Measurements from ENCODE around the gene NR1H4.
"Not testable (repeated sequence)": the region's sequence is repeated elsewhere in the genome, so short reads cannot be mapped to it uniquely, and the experiment has no call there.

Gene NR1H4

GRCh38 chr12:100518376-100518775 lies 44.7 kb downstream of the NR1H4 start:
- DNase-seq, result no peak

DNA sequence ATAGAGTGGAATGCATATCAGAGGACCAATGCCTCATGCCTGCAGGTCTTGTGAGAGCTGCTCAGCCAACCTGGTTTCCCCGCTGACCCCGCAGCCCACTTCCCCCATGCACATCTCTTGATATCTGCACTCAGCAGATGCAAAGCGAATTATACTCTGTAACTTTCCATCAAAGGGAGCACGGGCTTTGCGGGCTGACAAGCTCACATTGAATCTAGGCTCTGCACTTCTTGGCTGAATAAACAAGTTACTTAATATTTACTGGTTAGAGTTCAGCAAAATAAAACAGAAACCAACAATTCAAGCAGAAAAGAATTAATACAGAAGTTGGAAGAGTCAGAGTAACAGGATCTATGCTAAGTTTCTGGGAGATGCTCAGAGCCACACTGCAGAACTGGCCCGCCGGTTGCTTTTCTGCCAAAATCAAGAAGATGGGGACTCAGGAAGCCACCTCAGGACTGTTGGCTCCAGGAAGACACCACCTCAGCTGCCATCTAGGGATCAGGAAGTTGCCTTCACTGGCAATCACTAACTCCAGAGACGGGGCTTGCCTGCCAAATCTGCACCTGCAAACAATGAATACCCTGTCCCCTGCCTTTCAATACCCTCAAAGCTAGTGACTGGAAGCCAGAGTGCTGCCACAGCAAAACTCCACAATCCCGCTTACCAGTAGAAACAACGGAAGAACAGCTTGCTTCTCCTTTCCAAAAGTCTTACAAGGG lies 46.5 kb downstream of the NR1H4 start:
- DNase-seq, result no peak

- no peak for DNase-seq
These were observed 48.3 kb downstream of the NR1H4 start for GRCh38 chr12:100521958-100522357.

- no peak for DNase-seq
These were observed 54.4 kb downstream of the NR1H4 start for GRCh38 chr12:100528034-100528433.

DNA sequence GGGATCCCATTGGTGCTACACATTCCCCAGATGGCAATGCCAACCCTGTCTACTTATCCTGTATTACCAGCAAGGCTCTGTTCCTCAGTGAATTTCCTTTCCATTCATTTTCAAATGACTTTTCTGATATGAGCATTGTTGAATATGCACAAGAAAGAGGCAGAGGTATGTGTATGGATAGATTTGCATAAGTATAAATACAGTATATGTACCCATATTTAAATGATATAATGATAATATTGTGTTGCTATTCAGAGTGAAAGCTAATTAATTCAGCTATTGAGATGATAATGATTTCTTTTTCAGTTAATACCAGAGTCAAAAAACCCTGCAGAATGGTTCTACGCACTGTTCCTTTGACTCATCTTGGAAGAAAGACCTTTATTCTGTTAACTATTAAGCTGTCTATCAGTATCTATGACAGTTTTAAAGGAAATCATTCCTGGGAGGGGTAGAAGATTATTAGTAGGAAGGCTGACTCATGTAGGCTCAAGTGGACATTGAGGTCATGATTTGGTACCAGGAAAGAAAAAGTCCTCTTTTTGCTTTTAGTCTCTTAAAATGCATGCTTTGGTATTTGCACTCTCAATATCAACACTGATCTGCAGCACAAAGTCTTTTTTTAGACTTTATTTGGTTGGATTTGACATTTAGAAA lies 54.9 kb downstream of the NR1H4 start:
- no peak for DNase-seq

DNA sequence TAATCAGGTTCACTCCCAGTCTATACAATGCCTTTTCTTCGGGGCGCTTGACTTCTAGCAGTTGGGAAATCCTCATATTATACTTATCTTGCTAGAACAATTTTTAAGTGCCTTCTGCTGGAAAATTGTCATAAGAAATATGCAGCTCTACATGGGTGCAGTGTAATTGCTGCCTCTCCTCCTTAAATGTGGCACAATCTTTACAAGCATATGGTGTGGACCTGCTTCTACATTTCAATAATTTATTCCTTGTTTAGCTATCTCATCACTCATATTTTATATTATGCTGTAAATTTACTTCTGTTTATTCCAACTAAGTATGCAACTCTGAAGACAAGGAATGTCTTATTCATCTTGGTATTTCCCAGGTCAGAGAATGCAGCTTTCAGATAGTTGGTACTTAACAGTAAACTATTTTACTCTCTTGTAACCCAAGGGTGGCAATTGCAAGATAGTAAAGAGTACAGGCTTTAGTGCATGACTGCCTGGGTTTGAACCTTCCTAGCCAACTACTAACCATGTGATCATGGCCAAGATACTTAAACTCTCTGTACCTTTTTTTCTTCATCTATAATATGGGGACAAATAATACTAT lies 56.2 kb downstream of the NR1H4 start:
- no peak for DNase-seq

DNA sequence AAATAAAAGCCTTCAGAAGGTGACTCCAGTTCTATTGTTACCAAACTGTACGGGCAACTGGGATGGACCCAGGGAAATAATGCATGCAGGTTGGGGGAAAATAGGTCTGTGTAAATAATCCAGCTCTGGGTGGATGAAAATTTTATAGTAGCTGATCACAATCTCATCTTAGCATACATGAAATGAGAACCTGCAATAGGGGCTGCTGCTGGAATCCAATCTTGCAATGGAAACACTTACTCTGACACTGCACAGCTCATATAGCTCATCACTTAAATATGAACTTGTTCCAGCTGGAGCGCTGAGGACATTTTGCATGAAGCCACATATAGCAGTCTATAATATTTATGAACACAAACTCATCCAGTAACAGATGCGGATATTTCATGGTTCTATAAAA lies 59.7 kb downstream of the NR1H4 start:
- no peak for DNase-seq

GRCh38 chr12:100534625-100535227 lies 61.1 kb downstream of the NR1H4 start:
- no peak for DNase-seq

DNA sequence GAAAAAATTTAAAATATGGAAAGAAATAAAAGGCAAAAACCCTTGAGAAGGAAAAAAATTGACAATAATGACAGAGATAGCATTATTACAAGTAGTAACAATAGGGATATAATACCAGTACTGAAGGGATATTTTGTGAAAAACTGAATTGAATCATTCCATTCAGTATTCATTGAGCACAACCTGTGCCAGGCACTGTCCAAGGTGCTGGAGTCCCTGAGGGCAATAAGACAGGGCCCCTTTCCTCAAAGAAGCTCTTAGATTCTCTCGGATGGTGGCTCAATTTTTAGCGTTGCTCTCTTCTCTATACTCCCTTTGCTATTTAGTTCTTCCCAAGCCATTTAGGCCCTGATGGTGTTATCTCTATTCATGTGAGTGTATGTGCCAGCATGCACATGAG lies 65.5 kb downstream of the NR1H4 start:
- DNase-seq, result peak; percentile 76

- DNase-seq, result no peak
These were observed 70.5 kb downstream of the NR1H4 start for GRCh38 chr12:100544165-100544564.

DNA sequence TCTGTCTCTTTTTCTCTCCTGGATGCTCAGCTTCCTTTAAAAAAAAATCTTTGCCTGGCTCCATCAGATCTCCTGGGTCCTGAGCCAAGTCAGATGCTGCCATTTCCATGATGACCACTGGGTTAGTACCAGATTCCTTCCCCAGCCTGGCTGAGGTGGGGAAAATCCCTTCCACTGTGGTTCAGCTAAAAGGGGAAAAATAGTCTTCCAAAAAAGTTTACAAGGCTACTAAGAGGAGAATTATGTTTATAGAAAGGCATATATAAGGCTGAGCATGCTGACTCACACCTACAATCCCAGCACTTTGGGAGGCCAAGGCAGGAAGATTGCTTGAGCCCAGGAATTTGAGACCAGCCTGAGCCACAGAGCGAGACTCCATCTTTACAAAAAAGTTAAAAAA lies 71.4 kb downstream of the NR1H4 start:
- DNase-seq, result no peak

GRCh38 chr12:100553936-100554335 lies 80.3 kb downstream of the NR1H4 start:
- DNase-seq, result peak; percentile 10

- peak; percentile 95 for DNase-seq
These were observed 81.0 kb downstream of the NR1H4 start for GRCh38 chr12:100554608-100555077.

- DNase-seq, result peak; percentile 55
These were observed 82.1 kb downstream of the NR1H4 start for GRCh38 chr12:100555722-100556121.

DNA sequence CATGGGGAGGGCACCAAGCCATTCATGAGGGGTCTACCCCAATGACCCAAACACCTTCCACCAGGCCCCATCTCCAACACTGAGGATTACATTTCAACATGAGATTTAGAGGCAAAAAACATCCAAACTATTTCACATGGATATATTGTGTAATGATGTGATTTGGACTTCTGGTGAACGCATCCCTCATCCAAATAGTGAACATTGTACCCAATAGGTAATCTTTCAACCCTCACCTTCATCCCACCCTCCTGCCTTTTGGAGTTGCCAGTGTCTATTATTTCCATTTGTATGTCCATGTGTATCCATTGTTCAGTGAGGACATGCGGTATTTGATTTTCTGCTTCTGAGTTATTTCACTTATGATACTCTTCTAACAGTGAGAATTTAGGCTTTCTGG lies 83.7 kb downstream of the NR1H4 start:
- no peak for DNase-seq

- not testable (repeated sequence) for DNase-seq
These were observed 85.6 kb downstream of the NR1H4 start for GRCh38 chr12:100559261-100559660.

GRCh38 chr12:100564090-100564489 lies 90.4 kb downstream of the NR1H4 start:
- peak; percentile 13 for DNase-seq

GRCh38 chr12:100564905-100565467 lies 91.3 kb downstream of the NR1H4 start:
- no peak for DNase-seq

- DNase-seq, result no peak
These were observed 92.4 kb downstream of the NR1H4 start for GRCh38 chr12:100565987-100566545.

DNA sequence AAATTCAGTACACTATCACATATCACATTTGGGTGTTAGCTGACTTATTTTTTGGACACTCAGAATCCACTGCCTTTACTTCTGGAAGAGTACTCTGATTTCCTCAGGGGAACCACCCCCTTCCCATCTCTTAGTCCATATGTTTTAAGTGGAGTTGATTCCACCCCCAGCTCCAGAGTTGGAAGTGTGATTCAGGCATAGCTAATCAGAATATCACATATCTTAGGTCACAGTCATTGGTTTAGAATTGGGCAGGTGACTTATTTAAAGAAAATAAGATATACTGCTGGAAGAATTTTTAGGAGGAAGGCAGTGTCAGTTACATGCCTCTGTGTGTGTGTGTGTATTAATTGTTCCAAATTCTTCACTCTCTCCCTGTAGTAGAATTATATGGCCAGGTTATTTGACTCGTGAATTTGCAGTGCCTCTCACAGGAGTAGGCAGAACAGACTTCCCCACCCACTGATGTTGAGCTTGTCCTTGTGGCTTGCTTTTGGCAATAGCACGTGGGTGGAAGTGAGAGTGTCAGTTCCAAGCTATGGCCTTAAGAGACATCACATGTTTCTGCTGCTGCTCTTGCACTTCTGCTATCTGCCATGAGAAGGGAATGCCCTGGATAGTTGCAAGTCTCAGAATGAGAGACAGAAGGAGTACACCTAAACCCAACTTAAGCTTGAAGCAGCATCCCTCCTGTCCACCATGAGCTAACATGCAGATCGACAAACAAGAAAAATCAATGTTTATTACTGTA lies 93.4 kb downstream of the NR1H4 start:
- no peak for DNase-seq

DNA sequence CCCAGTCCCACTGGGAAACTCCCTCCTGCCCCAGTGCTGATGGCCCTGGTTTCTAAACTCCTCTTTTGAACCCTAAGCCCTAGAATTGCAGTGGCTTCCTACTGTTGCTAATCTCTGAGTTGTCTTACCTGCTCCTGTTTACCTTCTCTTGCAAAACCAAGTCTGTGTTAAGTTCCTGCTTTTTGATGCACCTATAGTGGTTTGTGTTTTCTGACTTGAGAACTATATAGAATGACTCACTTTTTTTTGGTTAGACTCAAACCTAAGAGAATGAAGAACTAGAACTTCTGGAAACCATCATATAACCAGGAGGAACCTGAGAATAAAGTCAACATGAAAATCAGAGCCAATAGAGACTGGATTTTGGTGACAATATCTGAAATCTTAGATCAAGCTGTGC lies 94.3 kb downstream of the NR1H4 start:
- DNase-seq, result no peak

- DNase-seq, result no peak
These were observed 98.5 kb downstream of the NR1H4 start for GRCh38 chr12:100572184-100572583.
